ENCODE results near the gene MEMO1.
"Not testable (repeated sequence)": the region's sequence is repeated elsewhere in the genome, so short reads cannot be mapped to it uniquely, and the experiment has no call there.

GRCh38 chr2:31900156-31900555 is 110.7 kb downstream of the MEMO1 start:
- TF ChIP-seq, protein P1, sequence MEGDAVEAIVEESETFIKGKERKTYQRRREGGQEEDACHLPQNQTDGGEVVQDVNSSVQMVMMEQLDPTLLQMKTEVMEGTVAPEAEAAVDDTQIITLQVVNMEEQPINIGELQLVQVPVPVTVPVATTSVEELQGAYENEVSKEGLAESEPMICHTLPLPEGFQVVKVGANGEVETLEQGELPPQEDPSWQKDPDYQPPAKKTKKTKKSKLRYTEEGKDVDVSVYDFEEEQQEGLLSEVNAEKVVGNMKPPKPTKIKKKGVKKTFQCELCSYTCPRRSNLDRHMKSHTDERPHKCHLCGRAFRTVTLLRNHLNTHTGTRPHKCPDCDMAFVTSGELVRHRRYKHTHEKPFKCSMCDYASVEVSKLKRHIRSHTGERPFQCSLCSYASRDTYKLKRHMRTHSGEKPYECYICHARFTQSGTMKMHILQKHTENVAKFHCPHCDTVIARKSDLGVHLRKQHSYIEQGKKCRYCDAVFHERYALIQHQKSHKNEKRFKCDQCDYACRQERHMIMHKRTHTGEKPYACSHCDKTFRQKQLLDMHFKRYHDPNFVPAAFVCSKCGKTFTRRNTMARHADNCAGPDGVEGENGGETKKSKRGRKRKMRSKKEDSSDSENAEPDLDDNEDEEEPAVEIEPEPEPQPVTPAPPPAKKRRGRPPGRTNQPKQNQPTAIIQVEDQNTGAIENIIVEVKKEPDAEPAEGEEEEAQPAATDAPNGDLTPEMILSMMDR (optimal IDR thresholded peaks at IDR 0.05 in 1 of 3, IDR thresholded peaks at IDR 0.05 in 1 of 3, conservative IDR thresholded peaks at IDR 0.05 in 1 of 3; ENCODE audit: extremely low read depth in 1 of 3, insufficient read depth in 2 of 3, low read length in 3 of 3): not testable (repeated sequence)
- not testable (repeated sequence) for TF ChIP-seq EZH2 (IDR thresholded peaks at IDR 0.05; ENCODE audit: low read length)

Data from keratinocyte (primary cell).